Measurements from ENCODE around the gene SFMBT2.
A peak's percentile ranks its signal among the peaks of the same experiment; 100 is the strongest.

SFMBT2 gene

GRCh38 chr10:7414766-7415165 lies 3.9 kb upstream of the SFMBT2 start:
- Mint-ChIP-seq H3K4me3 (no peak overlapping the region), H3K9me3 (no peaks in the 10 kb centered on the region), H3K27ac (no peak overlapping the region), H3K36me3 (ENCODE audit: low read depth) (no peaks in the 10 kb centered on the region), H3K27me3 (ENCODE audit: low read depth) (peaks cover 73% of the 10 kb centered on the region), H3K4me1 (peaks cover 10% of the 10 kb centered on the region)
- TF ChIP-seq CTCF (IDR thresholded peaks at IDR 0.05; ENCODE audit: unreplicated experiment in 3 of 3) = no peak

GRCh38 chr10:7412928-7413282 lies 2.1 kb upstream of the SFMBT2 start:
- H3K4me1 Mint-ChIP-seq = peaks cover 24% of the 10 kb centered on the region

GRCh38 chr10:7412237-7412927 lies 1.5 kb upstream of the SFMBT2 start:
- Mint-ChIP-seq H3K27ac (no peak overlapping the region), H3K36me3 (ENCODE audit: low read depth) (no peaks in the 10 kb centered on the region), H3K4me3 (peak overlapping the region; percentile 71 to 76 (median 73)), H3K4me1 (peaks cover 27% of the 10 kb centered on the region), H3K27me3 (ENCODE audit: low read depth) (peaks cover 84% of the 10 kb centered on the region), H3K9me3 (no peaks in the 10 kb centered on the region)
- no peak for TF ChIP-seq CTCF (IDR thresholded peaks at IDR 0.05; ENCODE audit: unreplicated experiment in 3 of 3)

More at GRCh38 chr10:7412928-7413282, 2.1 kb upstream of the SFMBT2 start:
- no peaks in the 10 kb centered on the region for H3K36me3 Mint-ChIP-seq (ENCODE audit: low read depth)
- H3K9me3 Mint-ChIP-seq = no peaks in the 10 kb centered on the region
- no peak for TF ChIP-seq CTCF (IDR thresholded peaks at IDR 0.05; ENCODE audit: unreplicated experiment in 3 of 3)
- peaks cover 82% of the 10 kb centered on the region for H3K27me3 Mint-ChIP-seq (ENCODE audit: low read depth)
- no peak overlapping the region for H3K27ac Mint-ChIP-seq
- peak overlapping the region; percentile 71 to 76 (median 73) for H3K4me3 Mint-ChIP-seq

GRCh38 chr10:7411671-7412128 lies 866 bp upstream of the SFMBT2 start:
- Mint-ChIP-seq H3K36me3 (ENCODE audit: low read depth) (no peaks in the 10 kb centered on the region), H3K27ac (no peak overlapping the region), H3K9me3 (no peaks in the 10 kb centered on the region), H3K4me3 (peak overlapping the region; percentile 92 to 96 (median 95)), H3K4me1 (peaks cover 32% of the 10 kb centered on the region), H3K27me3 (ENCODE audit: low read depth) (peaks cover 82% of the 10 kb centered on the region)
- TF ChIP-seq CTCF (IDR thresholded peaks at IDR 0.05; ENCODE audit: unreplicated experiment in 3 of 3) = no peak

GRCh38 chr10:7410301-7410861 lies 453 bp downstream of the SFMBT2 start:
- H3K4me3 Mint-ChIP-seq = peak overlapping the region; percentile 92 to 96 (median 95)
- peaks cover 79% of the 10 kb centered on the region for H3K27me3 Mint-ChIP-seq (ENCODE audit: low read depth)
- peaks cover 39% of the 10 kb centered on the region for H3K4me1 Mint-ChIP-seq
- no peaks in the 10 kb centered on the region for H3K9me3 Mint-ChIP-seq
- H3K27ac Mint-ChIP-seq = peak overlapping the region; percentile 64 to 92 (median 71)
- no peaks in the 10 kb centered on the region for H3K36me3 Mint-ChIP-seq (ENCODE audit: low read depth)
- TF ChIP-seq CTCF (IDR thresholded peaks at IDR 0.05; ENCODE audit: unreplicated experiment in 3 of 3) = no peak
